G401.6 (cell line): ENCODE measurements around the gene TTLL10.

Experiments
- FAIRE-seq: peaks from 2 replicates; lab custom pipeline; 2012; peaks lifted over from hg19 to GRCh38; lab: Jason Lieb, UNC

Gene TTLL10, protein sequence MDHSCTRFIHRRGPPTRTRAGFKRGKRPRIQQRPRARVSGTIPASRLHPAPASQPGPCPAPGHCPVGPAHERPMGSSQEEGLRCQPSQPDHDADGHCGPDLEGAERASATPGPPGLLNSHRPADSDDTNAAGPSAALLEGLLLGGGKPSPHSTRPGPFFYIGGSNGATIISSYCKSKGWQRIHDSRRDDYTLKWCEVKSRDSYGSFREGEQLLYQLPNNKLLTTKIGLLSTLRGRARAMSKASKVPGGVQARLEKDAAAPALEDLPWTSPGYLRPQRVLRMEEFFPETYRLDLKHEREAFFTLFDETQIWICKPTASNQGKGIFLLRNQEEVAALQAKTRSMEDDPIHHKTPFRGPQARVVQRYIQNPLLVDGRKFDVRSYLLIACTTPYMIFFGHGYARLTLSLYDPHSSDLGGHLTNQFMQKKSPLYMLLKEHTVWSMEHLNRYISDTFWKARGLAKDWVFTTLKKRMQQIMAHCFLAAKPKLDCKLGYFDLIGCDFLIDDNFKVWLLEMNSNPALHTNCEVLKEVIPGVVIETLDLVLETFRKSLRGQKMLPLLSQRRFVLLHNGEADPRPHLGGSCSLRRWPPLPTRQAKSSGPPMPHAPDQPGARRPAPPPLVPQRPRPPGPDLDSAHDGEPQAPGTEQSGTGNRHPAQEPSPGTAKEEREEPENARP

DNA sequence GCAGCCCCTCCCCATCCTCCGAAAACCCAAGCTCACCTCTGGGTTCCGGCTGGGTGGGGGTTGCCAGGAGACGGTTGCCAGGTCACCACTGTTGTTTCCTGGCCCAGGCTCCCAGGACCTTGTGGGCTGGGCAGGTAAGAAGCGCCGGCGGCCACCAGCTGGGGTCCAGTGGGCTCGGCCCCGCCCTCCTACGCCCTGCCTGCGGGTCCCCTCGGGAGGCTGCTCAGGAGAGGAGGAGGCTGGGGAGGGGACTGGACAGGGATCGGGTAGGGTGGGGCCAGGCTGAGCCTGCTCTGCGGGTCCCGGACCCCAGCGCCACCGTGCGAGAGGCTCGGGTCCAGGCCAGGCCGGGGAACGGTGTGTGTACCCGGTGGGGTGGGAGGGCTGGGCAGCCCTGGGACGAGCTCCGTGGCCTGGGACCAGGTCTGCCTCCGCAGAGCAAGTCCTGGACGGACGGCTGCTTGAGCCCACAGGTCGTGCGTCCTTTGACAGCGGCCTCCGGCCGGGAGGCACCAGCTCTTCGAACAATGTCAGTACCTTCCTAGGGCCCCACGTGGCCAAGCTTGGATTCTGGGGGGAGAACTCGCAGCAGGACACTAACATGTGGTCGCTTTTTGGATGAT, at the start of gene TTLL10:
Gene TTLL10, plus strand, starts transcription at position 88 of the 623 bp plus-strand sequence. CDS start 5,336 bp downstream, outside the sequence.
- no peak for FAIRE-seq

DNA sequence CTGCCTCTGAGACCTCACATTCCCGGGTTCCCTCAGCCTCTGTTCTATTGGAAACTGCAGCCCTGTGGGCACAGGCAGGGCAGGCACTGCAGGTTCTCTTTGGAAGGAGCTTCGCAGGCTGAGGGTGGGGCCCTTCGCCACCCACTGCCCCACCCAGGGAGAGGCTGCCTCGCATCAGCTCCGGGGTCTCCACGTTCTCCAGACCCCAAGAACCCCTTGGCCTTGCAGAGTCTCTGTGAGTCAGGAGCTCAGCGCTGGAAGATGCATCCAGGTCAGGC, 49.2 kb upstream of the TTLL10 start:
- FAIRE-seq, result no peak

GRCh38 chr1:1124786-1125642, 48.7 kb upstream of the TTLL10 start:
- FAIRE-seq, result no peak

DNA sequence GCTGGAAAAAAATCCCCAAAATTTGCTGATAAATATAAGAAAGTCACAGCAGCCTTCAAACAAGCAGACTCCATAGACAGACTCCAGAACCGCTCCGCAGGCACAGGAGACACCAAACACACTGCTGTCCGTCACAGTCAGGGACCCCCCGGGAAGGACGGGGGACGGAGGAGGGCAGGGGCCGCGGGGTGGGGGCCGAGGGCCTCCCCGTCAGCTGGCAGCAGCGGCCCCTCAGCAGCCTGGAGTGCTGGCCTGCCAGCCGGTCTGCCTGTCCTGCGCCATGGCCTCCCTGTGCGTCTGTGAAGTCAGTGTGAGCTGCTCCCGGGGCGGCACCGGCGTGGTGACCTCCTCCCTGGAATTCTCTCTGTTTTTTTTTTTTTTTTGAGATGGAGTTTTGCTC, 47.7 kb upstream of the TTLL10 start:
- no peak for FAIRE-seq

DNA sequence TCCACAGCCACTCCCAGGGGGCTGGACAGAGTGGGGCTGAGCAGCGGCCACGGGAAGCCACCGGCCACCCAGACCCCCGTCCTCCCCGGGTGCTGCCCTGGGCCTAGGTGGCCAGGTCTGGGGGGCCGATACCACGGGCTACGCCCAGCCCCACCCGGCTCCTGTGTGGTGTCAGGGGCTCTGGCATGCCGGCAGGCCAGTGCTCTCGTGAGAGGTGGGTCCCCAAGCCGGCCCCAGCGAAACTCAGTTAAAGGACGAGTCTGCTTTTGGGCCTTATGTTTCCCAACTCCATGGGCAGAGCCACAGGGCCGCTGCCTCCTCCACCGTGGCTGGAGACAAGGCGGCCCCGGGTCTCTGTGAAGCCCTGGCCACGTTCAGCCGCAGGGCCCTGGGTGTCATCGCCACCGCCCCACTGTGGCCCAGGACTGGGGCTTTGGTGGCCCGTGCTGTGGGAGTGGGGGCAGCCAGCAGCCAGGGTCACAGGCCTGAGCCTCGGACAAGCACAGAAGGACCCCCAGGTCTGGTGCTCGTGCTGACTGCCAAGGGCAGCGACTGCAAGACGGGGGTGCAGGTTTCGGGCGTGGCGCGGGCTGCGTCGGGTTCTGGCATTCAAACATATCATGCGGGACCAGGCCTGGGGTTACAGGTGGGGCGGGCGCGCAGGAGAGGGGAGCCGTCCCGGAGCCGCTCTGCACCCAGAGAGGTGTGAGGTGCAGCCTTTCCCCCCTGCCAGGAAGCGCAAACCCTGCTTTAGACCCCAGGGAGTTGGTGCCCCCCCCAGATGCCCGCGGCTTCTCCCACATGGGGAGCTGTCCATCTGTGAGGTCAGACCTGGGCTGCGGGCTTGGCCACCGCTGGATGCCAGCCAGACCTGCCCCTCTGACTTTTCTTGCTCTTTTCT, 45.9 kb upstream of the TTLL10 start:
- FAIRE-seq, result no peak

- FAIRE-seq, result no peak
Measured at GRCh38 chr1:1128454-1129139, 45.1 kb upstream of the TTLL10 start.

- no peak for FAIRE-seq
Measured at GRCh38 chr1:1129381-1129821, 44.3 kb upstream of the TTLL10 start.

DNA sequence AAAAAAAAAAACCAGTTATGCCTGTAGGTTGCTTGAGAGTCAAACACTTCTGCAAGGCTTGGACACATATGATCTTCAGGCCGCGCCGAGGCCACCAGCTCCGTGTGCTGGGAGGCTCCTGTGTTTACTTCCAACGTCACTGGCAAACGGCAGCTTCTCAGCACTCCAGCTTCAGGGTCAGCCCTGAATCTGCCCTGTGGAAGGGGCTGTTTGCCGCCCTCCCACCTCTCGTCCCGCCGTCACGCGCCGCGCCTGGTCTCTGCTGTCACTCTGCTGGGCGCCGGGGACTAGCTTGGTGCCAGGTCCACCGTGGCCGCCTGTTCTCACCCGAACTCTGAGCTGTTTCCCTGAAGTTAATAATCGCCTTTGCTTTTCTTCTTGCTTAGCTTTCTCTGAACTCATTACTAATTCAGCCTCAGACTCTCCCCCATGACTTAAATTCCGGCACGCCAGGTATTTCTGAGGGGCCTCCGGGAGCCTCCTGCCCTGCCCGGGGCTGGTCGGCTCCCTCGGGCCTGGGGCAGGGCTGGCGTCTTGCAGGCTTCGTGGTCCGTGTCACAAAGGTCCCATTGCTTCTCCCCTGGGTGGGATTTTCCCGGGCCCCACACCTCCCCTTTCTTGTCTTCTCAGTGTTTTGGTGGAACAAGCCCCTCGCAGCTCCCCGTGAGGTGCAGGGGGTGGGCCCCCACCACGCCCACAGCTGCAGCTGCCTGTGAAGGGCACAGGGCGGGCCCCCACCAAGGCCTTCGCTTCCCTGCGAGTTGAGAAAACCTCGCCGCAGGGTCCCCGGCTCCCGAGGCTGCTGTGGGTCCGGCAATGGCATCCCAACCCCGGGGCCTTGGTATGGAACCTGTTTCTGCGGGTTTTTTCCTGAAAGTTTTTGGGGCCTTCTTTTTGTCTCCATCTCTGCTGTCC, 43.2 kb upstream of the TTLL10 start:
- no peak for FAIRE-seq

GRCh38 chr1:1132042-1132950, 41.4 kb upstream of the TTLL10 start:
- no peak for FAIRE-seq

- FAIRE-seq, result no peak
Measured at GRCh38 chr1:1132956-1133750, 40.5 kb upstream of the TTLL10 start.

- no peak for FAIRE-seq
Measured at GRCh38 chr1:1134300-1134970, 39.2 kb upstream of the TTLL10 start.

GRCh38 chr1:1135339-1136136, 38.1 kb upstream of the TTLL10 start:
- FAIRE-seq, result no peak

- no peak for FAIRE-seq
Measured at GRCh38 chr1:1136547-1137230, 37.0 kb upstream of the TTLL10 start.

DNA sequence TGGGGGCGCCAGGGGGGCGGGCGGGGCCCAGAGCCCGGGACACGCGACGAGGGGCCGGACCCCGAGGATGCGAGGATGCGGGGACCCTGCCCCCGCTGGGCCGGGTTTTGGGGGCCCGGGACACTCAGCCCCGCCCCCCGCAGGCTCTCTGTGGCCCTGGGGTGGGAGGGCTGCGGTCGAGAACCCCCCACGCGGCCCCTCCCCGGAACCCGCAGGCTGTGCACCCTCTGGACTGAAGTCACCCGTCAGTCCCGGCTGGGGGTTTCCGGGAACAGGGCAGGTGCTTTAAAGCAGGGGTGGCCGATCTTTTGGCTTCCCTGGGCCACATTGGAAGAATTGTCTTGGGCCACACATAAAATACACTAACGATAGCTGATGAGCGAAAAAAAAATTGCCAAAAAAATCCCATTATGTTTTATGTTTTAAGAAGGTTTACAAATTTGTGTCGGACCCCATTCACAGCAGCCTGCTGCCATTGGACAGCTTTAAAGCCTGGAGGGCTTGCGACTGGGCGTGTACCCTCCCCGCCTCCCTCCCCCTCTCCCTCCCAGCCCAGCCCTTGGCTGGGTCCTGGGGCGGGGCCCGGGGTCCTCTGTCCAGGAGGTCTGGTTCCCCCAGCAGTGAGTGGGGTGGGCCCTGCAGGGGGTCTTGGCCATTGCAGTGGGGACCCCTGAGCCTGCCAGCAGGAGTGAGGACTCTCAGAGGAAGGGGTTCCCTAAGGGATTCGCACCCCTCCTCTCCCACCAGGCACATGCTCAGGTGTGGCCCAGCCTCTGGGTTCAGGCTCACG, 36.2 kb upstream of the TTLL10 start:
- no peak for FAIRE-seq

- no peak for FAIRE-seq
Measured at GRCh38 chr1:1140673-1141072, 33.0 kb upstream of the TTLL10 start.
